Femur (tissue), 1 donor: ENCODE results near the gene ITPKB.
"Not testable (repeated sequence)": the region's sequence is repeated elsewhere in the genome, so short reads cannot be mapped to it uniquely, and the experiment has no call there.

Source experiments
- DNase-seq: peaks from one replicate; pipeline ENCODE4 v3.0.0-alpha.2; 2017

Gene ITPKB

DNA sequence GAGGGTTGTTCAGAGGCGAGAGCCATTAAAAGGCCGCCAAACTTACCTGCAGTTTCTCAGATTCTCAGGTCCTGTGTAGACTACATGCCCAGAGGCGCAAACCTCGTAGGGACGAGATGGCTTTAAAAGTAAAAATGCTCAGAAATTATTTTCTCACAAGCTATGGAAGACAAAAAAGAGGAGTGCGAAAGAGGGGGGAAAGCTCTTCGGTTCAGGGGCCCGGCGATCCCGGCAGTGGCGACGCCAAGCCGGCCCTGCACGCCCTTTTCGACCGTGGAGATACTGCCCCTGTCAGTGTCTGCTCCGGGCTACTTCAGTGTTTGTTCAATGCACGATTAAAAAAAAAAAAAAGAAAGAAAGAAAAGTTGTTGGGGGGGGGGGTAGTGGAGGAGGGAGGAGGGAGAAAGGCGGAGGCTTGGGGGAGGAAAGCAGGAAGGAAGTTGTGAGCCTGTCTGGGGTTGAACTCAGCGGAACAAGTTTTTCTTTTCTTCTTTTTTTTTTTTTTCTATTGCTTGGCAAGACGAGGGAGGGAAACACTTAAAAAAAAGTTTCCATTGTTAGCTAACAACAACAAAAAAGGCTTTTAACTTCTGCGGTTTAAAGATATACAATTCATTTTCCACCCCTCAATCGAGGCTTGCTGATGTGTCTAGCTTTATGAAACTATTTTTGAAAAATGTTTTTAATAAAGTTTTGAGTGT is at the start of gene ITPKB:
Gene ITPKB, minus strand, starts transcription at position 288 of the 701 bp plus-strand sequence. CDS start 1,824 bp downstream, outside the sequence.
- peak; percentile 80 for DNase-seq

DNA sequence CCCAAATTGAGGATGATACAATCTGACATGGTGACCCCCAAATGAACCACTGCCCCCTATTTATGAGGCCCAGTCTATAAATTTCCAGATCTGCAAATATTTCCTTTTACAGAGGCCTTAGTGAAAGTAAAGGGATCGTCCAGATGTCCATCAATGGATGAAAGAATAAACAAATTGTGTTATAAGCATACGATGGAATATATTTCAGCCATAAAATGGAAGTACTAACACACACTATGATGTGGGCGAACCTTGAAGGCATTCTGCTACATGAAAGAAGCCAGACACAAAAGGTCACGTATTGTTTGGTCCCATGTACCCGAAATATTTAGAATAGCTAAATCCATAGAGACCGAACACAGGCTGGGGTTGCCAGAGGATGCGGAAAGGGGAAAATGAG is 48.6 kb upstream of the ITPKB start:
- no peak for DNase-seq

DNA sequence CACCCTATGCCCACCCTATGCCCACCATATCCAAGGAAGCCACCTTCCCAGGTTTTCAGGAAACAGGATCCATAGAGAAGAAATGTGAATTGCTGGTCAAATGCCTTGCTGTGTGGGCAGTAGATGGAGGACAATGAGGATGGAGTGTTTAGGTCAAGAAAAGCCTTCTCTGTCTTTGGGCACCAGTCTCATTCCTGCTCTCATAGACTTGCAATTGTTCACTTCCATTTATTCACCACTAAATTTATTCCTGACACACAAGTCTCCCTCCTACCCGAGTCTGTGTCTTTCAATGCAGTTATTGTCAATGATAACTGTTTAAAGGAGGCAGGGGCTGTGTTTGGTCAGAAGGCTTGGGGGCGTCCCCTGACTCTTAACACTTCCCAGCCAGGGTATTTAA is 48.0 kb upstream of the ITPKB start:
- DNase-seq, result no peak

DNA sequence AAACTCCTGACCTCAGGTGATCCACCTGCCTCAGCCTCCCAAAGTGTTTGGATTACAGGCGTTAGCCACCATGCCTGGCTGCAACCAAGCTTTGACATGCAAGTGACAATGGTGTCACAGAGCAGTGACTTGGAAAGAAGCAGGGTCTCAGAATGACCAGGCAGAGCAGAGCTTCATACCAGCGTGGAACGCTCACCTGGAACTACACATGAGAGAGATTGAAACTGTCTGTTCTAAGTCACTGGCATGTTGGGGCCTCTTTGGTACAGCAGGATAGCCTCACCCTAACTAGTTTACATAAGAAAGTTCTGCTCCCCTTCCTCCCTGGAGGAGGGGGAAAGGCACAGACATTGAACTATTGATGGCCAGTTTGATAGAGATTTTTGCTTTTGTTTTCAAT is 47.5 kb upstream of the ITPKB start:
- no peak for DNase-seq

DNA sequence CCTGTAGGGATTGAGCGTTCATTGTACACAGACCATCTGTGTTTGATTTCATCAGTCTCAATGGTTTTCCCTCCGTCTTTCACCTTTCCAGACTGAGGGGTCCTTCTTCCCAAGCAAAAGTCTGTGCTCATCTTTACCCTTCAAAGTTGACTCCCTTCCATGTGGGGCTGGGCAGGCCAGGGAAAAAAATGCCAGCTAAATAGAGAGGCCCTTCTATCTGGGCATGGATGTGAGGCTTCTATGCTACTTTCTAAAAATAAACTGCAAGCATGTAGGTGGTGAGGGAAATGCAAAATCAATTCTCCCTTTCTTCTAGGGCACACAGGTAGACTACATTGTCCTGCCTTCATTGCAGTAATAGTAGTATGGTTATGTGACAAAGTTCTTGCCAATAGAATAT is 46.7 kb upstream of the ITPKB start:
- DNase-seq, result no peak

DNA sequence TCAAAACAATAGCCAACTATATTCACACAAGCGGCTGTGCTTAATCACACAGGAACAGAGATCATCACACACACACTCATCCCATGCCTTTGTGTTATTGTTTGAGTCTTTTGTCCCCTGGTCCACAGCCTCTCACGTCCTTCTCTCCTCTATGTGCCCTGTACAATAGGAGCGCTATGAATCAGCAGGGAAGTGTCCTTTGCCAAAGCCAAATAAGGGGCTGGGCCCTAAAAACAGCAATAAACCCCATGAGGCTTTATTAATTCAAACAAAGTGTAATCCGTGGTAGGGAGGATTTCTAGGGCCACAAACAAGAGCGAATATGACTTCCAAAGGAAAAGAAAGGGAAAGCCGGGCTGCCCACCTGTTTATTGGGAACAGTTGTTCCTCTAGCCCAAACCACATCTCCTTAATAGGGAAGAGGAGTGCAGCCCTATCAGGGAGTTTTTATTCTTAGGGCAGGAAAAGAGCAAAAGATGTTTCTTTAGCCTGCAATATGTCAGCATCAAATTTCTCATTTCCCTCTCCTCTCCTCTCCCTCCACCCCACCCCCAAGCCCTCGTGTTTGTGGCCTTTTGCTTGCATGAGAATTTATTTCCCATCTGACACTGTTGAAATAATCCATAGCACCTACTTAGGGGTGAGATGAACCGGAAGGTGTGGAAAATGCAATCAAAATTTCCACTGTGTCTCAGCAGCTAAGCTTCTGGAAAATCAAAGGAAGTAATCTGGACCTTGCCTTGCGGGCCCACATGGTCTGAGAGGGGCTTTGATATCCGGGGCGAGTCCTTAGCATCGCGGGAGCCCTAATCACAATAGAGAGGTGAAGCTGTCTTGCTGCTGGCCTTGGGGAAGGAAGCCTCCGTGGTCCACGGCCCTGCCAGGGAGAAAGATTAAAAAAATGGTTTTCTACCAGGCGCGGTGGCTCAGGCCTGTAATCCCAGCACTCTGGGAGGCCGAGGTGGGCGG is 45.3 kb upstream of the ITPKB start:
- no peak for DNase-seq

DNA sequence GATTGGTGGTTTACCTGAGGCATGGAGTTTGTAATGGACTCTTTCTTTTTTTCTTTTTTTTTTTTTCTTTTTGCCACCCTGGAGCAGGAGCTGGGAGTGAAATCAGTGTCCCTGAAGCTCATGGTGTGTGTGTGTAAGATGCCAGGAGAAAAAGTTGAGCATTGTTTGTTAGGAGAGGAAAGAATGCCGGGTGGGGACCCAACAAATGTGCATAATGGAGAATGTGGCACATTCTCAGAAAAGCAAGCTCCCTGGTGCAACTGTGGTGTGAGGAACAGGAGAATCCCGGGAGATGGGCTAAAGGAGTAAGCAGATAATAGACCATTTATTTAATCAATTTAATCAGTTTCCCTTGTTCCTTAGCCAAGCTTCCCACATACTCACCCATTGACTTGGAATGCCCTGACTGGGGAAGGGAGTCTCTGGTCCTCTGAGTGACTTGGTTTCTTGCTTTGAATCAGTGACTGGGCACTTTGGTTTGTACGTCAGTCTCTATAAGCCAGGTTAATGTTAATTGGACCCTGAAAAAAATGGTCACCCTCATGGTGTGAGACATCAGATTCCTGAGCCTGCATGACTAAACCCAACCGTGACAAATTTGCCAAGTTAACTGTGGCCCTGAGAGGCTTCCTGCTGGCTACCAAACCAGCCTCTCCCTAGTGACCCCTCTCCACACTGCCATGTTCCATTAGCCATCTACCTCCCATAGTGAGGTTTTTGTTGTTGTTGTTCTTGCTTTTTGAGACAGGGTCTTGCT is 43.9 kb upstream of the ITPKB start:
- no peak for DNase-seq

DNA sequence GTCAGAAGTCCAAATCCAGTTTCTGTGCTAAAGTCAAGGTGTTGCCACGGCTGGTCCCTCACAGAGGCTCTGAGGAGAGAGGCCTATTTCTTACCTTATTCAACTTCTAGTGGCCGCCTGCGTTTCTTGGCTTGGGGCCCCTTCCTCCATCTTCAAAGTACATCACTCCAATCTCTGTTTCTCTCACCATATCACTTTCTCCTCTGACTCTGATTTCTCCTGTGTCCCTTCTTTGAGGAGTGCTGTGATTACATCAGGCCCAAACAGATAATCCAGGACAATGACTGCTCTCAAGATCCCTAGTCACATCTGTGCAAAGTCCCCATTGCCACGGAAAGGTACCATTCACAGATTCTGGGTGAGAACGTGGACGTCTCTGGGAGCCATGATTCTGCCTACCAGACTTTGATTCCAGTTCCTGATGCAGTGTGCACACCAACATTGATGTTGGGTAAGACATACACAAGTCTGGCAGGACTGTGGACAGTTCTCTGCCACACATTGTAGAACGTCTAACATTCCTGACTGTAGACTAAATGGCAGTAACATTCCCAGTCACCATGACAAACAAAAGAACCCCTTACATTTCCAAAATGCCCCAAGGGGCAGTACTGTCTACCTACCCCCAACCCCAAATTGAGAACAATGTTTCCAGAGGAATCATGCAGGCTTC is 43.0 kb upstream of the ITPKB start:
- DNase-seq, result no peak

DNA sequence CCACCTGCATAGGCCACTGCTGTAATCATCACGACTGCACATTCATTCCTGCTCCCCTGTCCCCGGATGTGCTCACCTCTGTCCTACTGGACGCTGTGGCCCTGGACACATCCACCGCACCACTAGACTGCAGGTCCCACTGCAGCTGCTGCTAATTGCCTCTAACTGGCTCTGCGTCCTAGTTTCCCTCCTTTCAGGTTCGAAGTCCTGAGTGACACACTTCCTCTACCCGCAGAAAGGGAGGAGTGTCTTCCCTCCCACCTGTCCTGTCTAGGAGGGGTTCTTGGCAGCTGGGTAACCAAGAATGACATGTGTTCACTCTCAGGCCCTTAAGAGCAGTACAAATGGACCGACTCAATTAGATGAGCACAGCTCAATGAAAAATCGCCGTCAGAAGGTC is 40.5 kb upstream of the ITPKB start:
- no peak for DNase-seq

DNA sequence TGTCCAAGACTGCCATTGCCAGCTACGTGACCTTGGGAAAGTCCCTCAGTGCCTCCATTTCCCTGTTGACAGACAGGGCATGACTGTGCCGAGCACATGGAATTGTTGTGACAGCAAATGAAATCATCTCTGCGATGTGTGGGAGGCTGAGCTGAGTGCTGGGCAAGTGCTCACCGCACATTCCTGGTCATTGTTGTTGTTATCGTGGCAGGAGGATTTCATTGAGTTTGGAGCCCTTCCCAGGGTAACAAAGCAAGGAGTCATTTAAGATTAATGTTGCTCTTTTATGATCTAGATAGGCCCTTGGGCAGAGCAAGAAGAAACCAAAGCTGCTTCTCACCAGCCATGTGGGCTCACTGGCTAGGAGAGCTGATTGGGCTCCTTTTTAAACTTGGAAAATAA is 39.6 kb upstream of the ITPKB start:
- no peak for DNase-seq

DNA sequence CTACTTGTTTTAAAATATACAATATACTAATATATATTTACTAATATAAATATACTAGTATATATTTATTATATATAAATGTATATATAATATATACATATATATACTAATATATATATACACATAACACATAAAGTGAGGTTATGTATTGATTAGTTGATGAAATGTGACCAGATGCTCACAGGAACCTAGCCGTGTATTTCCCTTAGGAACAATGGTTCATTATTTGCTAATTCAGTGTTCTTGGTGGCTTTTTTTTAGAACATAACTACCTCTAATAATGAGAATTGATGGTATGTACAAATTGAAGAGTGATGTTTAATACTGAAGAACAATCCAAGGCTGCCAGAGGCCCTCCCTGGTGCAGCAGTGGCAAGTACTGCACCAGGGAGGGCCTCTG is 37.9 kb upstream of the ITPKB start:
- DNase-seq, result no peak

DNA sequence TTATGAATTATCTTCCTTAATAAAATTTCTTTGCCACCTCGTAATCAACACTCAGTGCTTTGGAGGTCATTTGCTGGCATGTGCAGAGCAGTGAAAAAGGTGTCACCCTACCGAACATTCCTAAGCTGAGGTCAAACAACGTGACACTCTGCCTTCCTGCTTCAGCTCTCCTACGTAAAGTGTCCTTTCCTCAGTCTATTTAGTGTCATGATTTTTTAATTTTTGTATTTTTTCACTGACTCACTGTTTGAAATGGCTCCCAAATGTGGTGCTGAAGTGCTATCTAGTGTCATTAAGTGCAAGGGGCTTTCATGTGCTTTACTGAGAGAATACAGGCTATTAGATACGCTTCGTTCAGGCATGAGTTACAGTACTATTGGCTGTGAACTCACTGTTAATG is 37.0 kb upstream of the ITPKB start:
- no peak for DNase-seq

DNA sequence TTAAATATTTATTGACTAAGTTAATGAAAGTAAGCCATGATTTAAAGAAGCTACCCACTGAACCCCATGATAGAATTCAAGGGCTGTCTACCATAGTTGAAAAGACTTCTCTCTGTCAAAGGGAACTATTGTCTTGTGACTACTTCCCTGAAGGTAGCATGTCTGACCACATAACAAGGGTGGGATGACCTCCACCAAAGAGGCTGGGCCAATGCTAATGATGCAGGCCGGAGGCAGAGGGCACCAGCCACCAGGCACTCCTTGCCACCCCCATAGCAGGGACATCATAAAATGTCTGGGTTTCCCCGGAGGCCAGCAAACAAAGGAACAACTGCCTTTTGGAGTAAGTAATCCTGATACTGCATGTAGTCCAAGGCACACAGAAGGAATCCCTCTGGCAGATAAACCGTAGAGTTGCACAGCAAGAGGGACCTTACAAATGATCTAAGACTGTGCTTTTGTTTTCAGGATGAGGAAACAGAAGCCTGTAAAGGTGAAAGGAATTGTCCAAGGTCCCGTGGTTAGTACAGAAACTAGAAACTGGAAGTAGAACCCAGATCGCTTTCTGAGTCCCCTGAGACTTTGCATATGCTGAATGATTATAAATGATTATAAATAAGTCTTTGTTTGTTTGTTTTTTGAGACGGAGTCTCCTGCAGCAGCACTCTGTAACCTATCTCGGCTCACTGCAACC is 33.5 kb upstream of the ITPKB start:
- DNase-seq, result no peak

DNA sequence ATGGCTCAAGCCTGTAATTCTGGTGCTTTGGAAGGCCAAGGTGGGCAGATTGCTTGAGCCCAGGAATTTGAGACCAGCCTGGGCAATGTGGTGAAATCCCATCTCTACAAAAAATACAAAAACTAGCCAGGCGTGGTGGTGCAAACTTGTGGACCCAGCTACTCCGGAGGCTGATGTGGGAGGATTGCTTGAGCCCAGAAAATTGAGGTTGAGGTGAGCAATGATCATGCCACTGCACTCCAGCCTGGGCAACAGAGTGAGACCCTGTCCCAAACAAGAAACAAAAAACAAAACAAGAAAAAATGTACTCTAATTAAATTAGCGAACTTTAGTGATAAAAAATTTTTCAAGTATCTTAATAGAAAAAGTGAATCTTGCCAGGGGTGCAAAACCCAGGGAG is 28.1 kb upstream of the ITPKB start:
- not testable (repeated sequence) for DNase-seq

DNA sequence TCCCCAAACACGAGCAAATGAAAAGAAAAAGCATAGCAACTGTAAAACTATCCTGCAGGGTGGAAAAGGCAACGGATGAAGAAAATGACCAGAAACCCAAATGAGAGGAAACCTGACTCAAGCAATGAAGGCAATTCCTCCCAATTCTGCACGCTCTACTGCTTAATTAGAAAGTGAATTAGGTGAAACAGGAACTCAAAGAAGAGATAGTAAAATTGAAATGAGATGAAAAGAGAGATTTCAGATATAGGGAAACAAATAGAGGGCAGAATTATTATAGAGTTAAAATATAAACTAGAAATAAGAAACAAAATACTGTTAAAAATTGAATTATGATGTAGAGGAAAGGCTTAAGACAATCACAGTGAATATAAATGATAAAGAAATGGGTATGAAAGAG is 27.5 kb upstream of the ITPKB start:
- no peak for DNase-seq

DNA sequence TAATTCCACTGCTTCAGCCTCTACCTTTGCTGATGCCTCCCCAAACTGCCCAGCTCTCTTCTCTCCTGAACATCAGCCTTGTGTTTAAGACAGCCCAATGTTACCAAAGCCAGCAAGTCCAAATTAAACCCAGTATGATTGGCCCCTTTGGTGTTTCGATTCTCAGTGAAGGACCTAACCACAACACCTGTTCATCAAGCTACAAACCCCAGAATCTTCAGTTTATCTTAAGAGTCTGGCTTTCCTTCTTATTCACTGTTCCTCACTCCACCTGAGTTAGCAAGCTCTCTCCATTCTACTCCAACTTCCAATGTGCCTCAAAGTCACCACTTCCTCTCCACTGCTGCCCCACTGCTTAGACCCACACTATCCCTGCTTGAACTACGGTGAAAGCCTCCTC is 25.5 kb upstream of the ITPKB start:
- DNase-seq, result no peak

DNA sequence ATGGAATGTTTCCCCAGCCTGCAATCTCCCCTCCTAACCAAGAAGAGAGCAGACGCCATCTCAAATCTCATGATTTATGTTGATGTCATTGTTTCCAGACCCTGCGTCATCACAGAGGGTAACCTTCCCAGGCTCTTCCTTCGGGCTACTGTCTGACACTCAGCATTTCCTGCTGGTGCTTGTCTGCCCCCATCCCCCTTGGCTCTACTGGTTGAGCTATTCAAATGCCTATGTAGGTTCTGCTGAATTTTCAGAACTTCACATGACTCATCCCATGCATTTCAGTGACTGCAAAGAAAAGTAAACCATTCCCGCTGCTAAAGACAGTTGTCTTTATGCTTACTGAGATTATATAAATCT is 24.8 kb upstream of the ITPKB start:
- DNase-seq, result peak; percentile 35

DNA sequence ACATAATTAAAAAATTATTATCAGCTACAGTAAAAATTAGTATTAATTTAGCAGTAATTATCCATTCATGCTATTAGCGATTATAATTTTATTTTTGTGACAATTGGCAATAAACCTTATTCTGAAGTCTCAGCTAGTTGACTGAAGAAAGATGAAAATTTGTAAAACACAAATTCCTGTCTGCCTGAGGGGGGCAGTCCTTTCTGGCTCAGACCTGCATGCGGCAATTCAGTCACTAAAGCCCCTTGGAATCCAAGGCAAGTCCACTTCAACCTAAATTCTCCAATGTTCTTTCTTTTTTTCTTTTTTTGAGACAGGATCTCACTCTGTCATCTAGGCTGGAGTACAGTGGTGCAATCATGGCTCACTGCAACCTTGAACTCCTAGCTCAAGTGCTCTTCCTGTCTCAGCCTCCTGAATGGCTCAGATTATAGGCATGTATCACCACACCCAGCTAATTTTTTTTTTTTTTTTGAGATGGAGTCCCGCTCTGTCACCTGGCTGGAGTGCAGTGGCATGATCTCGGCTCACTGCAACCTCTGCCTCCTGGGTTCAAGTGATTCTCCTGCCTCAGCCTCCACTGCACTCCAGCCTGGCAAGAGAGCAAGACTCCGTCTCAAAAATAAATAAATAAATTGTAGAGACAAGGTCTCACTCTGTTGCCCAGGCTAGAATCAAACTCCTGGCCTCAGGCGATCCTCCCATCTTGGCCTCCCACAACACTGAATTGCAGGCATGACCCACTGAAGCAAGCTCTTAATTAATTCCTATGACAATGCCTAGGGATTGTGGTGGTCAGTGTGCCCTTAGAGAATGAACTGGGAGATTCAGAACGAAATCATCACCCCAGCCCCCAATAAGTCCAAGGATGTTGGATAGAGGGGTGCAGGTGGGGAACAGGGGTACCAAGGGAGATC is 24.2 kb upstream of the ITPKB start:
- DNase-seq, result no peak

DNA sequence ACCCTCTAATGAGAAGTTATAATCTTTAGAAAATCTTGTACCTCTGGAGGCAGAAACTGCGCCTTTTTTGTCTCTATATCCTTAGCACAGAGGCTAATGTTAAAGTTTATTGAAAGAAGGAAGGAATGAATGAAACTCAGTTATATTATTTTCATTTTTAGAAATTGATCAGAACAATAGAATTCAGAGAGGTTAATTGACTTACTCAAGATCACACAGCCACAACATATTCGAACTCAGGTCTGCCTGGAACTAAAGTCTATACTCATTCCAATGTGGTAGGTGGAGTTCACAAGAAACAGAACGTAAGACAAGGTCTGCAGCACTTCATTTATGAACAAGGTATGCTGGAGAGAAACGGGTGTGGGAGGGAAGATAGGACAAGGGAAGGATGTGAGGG is 23.0 kb upstream of the ITPKB start:
- DNase-seq, result no peak

DNA sequence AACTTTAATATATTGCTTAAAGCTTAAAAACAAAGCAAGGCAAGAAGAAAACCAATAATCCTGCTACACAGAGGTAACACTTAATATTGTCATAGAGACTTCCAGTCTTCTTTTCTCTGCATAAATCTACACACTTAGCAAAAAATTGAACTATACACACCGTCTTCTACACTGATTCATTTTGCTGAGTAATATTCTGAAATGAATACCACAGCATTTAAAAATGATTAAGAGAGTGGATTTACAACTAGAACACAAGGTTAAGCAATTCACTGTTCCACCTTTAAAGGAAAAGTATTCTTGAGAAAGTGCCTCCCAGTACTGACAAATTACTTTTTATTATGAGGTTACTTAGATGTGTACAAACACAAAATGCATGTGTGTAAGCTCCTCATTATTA is 22.2 kb upstream of the ITPKB start:
- DNase-seq, result no peak
